K562 (cell line): ENCODE results near the gene DPP3. TPM values are rescaled to one million over a fixed set of nuclear protein-coding genes. Genes with fewer than 3 reads are reported as not detected.

Source experiments
- GATAD2B ChIP-seq: fragments of 450-650 bp; IDR thresholded peaks from 2 replicates; pipeline ENCODE4 v1.6.1; 2017; ENCODE audit warnings: mild to moderate bottlenecking, borderline replicate concordance
- HCFC1 ChIP-seq: IDR thresholded peaks from 2 replicates; pipeline ENCODE4 v1.6.1; 2012; ENCODE audit warnings: low read depth, low read length, improper control_type of control experiment
- REST ChIP-seq, 2 experiments: fragments of 450-650 bp; formaldehyde crosslinking in 1 of 2; IDR thresholded peaks; 2 replicates each; pipeline versions ENCODE4 v1.4.0 to v1.6.1; 2014 to 2020; ENCODE audit warnings: mild to moderate bottlenecking in 2 of 2, borderline replicate concordance in 1 of 2, low read depth in 1 of 2
- TARDBP ChIP-seq: fragments of 450-650 bp; IDR thresholded peaks from 2 replicates; pipeline ENCODE4 v1.6.1; 2016
- polyA plus RNA-seq, 8 experiments: library from polyadenylated mRNA; depleted of rRNA in 4 of 8; stranded (reverse) in 5 of 8; unstranded in 3 of 8; fragments of >200 nt; fragmentation: Nextera tagmentation in 2 of 8; fragmentation: Illumina TruSeq in 1 of 8; extraction: Ambion mirVana in 2 of 8; extraction: Trizol in 1 of 8; gene quantifications; 2 replicates each; pipeline versions ENCODE4 v1.2.1 to v1.2.3, GENCODE V29; 2011 to 2014; ENCODE audit warnings: inconsistent platforms in 1 of 8, missing spikeins in 1 of 8
- total RNA-seq, 7 experiments: library from RNA; depleted of rRNA in 6 of 7; stranded (reverse); fragments of >200 nt in 6 of 7; fragmentation: Illumina TruSeq in 2 of 7; extraction: Trizol in 2 of 7; gene quantifications; 2 replicates each; pipeline versions ENCODE4 v1.2.1 to v1.2.3, GENCODE V29; 2011 to 2021; ENCODE audit warnings: low replicate concordance in 1 of 7
- TF ChIP-seq, protein P1 (sequence below): fragments of 250-450 bp; sonication (Bioruptor Pico); IDR thresholded peaks from 2 replicates; pipeline ENCODE4 v1.4.0; 2020
- TF ChIP-seq, protein P2 (sequence below), 3 experiments: fragments of 200-800 bp in 1 of 3; fragments of 250-450 bp in 1 of 3; fragments of 450-650 bp in 1 of 3; sonication (Bioruptor Pico) in 1 of 3; sonication (Bioruptor generic) in 1 of 3; formaldehyde crosslinking in 1 of 3; IDR thresholded peaks; 2 replicates each; pipeline versions ENCODE4 v1.6.1 to v1.8.0; 2016 to 2022; ENCODE audit warnings: mild to moderate bottlenecking in 2 of 3, missing genetic modification characterization in 2 of 3, missing compliant biosample characterization in 1 of 3, moderate library complexity in 1 of 3

DPP3 gene
- total and polyA plus RNA-seq, 9 of the 15 experiments (the other 6 are each of a cell fraction or from before 2014, with no cell fraction given), result 3.7 to 69.2 (median 43.3) TPM

DNA sequence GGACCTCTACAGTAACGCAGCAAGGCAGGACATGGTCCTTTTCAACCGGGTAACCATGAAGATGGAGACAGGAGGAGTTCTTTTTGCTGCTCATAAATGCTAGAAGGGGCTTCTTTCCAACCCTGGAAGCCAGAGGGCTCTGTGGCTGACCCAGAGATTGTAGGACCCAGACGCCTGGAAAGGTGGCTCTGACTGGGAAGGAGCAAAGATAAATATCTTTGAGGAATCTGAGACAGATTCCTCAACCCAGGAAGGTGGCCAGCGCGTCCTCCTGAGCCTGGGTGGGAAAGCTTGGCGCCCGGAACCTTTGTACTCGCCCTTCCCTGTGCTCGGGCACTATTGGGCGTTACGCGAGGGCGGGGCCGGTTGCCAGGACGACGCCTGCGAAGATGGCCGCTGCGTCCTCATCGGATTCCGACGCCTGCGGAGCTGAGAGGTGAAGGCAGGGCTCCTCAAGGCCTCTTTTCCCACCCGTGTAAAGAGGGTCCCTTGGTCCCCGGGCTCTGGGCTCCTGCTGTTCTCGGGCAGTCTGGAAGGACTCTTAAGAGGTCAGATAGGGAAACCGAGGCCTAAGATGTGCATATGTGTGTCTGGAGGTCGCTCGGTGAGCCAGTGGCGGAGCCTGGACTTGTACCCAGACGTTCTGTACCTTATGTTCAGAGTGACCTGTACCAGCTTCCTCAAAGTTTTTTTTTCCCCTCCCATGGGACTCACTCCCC lies 30.2 kb downstream of the DPP3 start, which contains the start of gene BBS1 (continued):
- TF ChIP-seq REST (IDR thresholded peaks at IDR 0.05; ENCODE audit: borderline replicate concordance) (no peak), REST (CRISPR knock-in tag; IDR thresholded peaks at IDR 0.05; ENCODE audit: low read depth) (0 out of 2 replicates have a peak, but pooled peaks have one; percentile 60), HCFC1 (peak; percentile 83), TARDBP (no peak), GATAD2B (no peak; the same call in 1 of the 2 replicates)
- TF ChIP-seq, protein P1, sequence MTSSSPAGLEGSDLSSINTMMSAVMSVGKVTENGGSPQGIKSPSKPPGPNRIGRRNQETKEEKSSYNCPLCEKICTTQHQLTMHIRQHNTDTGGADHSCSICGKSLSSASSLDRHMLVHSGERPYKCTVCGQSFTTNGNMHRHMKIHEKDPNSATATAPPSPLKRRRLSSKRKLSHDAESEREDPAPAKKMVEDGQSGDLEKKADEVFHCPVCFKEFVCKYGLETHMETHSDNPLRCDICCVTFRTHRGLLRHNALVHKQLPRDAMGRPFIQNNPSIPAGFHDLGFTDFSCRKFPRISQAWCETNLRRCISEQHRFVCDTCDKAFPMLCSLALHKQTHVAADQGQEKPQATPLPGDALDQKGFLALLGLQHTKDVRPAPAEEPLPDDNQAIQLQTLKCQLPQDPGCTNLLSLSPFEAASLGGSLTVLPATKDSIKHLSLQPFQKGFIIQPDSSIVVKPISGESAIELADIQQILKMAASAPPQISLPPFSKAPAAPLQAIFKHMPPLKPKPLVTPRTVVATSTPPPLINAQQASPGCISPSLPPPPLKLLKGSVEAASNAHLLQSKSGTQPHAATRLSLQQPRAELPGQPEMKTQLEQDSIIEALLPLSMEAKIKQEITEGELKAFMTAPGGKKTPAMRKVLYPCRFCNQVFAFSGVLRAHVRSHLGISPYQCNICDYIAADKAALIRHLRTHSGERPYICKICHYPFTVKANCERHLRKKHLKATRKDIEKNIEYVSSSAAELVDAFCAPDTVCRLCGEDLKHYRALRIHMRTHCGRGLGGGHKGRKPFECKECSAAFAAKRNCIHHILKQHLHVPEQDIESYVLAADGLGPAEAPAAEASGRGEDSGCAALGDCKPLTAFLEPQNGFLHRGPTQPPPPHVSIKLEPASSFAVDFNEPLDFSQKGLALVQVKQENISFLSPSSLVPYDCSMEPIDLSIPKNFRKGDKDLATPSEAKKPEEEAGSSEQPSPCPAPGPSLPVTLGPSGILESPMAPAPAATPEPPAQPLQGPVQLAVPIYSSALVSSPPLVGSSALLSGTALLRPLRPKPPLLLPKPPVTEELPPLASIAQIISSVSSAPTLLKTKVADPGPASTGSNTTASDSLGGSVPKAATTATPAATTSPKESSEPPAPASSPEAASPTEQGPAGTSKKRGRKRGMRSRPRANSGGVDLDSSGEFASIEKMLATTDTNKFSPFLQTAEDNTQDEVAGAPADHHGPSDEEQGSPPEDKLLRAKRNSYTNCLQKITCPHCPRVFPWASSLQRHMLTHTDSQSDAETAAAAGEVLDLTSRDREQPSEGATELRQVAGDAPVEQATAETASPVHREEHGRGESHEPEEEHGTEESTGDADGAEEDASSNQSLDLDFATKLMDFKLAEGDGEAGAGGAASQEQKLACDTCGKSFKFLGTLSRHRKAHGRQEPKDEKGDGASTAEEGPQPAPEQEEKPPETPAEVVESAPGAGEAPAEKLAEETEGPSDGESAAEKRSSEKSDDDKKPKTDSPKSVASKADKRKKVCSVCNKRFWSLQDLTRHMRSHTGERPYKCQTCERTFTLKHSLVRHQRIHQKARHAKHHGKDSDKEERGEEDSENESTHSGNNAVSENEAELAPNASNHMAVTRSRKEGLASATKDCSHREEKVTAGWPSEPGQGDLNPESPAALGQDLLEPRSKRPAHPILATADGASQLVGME (CRISPR knock-in tag), result 0 out of 2 replicates have a peak, but pooled peaks have one; percentile 67
- TF ChIP-seq, protein P2, sequence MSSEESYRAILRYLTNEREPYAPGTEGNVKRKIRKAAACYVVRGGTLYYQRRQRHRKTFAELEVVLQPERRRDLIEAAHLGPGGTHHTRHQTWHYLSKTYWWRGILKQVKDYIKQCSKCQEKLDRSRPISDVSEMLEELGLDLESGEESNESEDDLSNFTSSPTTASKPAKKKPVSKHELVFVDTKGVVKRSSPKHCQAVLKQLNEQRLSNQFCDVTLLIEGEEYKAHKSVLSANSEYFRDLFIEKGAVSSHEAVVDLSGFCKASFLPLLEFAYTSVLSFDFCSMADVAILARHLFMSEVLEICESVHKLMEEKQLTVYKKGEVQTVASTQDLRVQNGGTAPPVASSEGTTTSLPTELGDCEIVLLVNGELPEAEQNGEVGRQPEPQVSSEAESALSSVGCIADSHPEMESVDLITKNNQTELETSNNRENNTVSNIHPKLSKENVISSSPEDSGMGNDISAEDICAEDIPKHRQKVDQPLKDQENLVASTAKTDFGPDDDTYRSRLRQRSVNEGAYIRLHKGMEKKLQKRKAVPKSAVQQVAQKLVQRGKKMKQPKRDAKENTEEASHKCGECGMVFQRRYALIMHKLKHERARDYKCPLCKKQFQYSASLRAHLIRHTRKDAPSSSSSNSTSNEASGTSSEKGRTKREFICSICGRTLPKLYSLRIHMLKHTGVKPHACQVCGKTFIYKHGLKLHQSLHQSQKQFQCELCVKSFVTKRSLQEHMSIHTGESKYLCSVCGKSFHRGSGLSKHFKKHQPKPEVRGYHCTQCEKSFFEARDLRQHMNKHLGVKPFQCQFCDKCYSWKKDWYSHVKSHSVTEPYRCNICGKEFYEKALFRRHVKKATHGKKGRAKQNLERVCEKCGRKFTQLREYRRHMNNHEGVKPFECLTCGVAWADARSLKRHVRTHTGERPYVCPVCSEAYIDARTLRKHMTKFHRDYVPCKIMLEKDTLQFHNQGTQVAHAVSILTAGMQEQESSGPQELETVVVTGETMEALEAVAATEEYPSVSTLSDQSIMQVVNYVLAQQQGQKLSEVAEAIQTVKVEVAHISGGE (CRISPR knock-in tag; IDR thresholded peaks at IDR 0.05), result peak; percentile 96 to 99 (median 99)
